HepG2 (cell line): ENCODE results near the gene FOXE3. TPM values are rescaled to one million over a fixed set of nuclear protein-coding genes. Genes with fewer than 3 reads are reported as not detected.

Source experiments
- ATAC-seq: fragments of 200-7000 bp; cut with Tn5 transposase; 3 replicates; pipeline ENCODE4 v1.9.1; 2020; ENCODE audit warnings: mild to moderate bottlenecking, moderate library complexity
- BruUV-seq: library from RNA; stranded (reverse); fragments of 400-500 nt; replicated peaks from 2 replicates; lab custom pipeline; 2021; lab: Mats Ljungman, UMichigan
- CTCF ChIA-PET: fragments of 300-600 bp; formaldehyde crosslinking; extraction: SDS; loops from one replicate; lab custom pipeline; 2021; ENCODE audit warnings: low total read pairs, inconsistent platforms, low intra/inter-chr PET ratio; lab: Yijun Ruan, JAX
- POLR2A ChIA-PET: fragments of 350-600 bp; sonication (Branson Sonifier 250); formaldehyde crosslinking; loops from one replicate; lab custom pipeline; 2020; ENCODE audit warnings: antibody characterized with exemption, inconsistent platforms; lab: Yijun Ruan, JAX
- DNase-seq: peaks from one replicate; pipeline ENCODE4 v3.0.0-alpha.2; 2015; ENCODE audit warnings: low spot score
- FAIRE-seq: peaks from 3 replicates; lab custom pipeline; 2011; peaks lifted over from hg19 to GRCh38; lab: Jason Lieb, UNC
- H2AFZ ChIP-seq: one replicate; pipeline ENCODE4 v1.6.1; 2011; ENCODE audit warnings: low read length, inconsistent platforms
- H3K27ac ChIP-seq: fragments of 300-600 bp; 3 replicates; pipeline ENCODE4 v1.8.0; 2011; ENCODE audit warnings: mixed run types, mild to moderate bottlenecking, mixed read lengths, low read length, inconsistent platforms; ENCODE audit not compliant: insufficient read depth; ENCODE audit errors: extremely low read length
- H3K27me3 ChIP-seq, 2 experiments: fragments of 200-600 bp in 1 of 2; 2 replicates in 1 of 2; 3 replicates in 1 of 2; pipeline versions ENCODE4 v1.6.0 to v1.8.0; 2011; ENCODE audit warnings: low read length in 2 of 2, mild to moderate bottlenecking in 2 of 2, moderate library complexity in 2 of 2, inconsistent platforms in 1 of 2; ENCODE audit not compliant: insufficient read depth in 2 of 2, control insufficient read depth in 1 of 2
- H3K36me3 ChIP-seq, 2 experiments: fragments of 200-600 bp in 1 of 2; replicated peaks in 1 of 2; 2 replicates in 1 of 2; 3 replicates in 1 of 2; pipeline versions ENCODE4 v1.5.1 to v1.8.0; 2011; ENCODE audit warnings: low read length in 2 of 2, inconsistent platforms in 1 of 2; ENCODE audit not compliant: insufficient read depth in 2 of 2, control insufficient read depth in 1 of 2
- H3K4me1 ChIP-seq: 2 replicates; pipeline ENCODE4 v1.5.1; 2012; ENCODE audit warnings: low read length, inconsistent platforms; ENCODE audit not compliant: insufficient read depth
- H3K4me2 ChIP-seq: 2 replicates; pipeline ENCODE4 v1.6.0; 2011; ENCODE audit warnings: low read depth, low read length, inconsistent platforms
- H3K4me3 ChIP-seq, 3 experiments: fragments of 200-600 bp in 1 of 3; sonication (generic), shearing (Covaris generic) in 1 of 3; replicated peaks in 1 of 3; 2 replicates each; pipeline ENCODE4 v1.5.1; 2011 to 2016; ENCODE audit warnings: low read length in 3 of 3, inconsistent platforms in 2 of 3, low read depth in 2 of 3, mild to moderate bottlenecking in 2 of 3, control low read depth in 1 of 3, mixed read lengths in 1 of 3; ENCODE audit not compliant: insufficient read depth in 1 of 3
- H3K79me2 ChIP-seq: one replicate; pipeline ENCODE4 v1.6.1; 2011; ENCODE audit warnings: low read length, inconsistent platforms; ENCODE audit not compliant: insufficient read depth
- H3K9ac ChIP-seq: 2 replicates; pipeline ENCODE4 v1.6.0; 2011; ENCODE audit warnings: mild to moderate bottlenecking, low read depth, low read length, inconsistent platforms; ENCODE audit not compliant: insufficient read depth
- H3K9me3 ChIP-seq: 2 replicates; pipeline ENCODE4 v1.5.1; 2012; ENCODE audit warnings: mild to moderate bottlenecking, low read length
- H4K20me1 ChIP-seq: 2 replicates; pipeline ENCODE4 v1.6.0; 2011; ENCODE audit warnings: inconsistent platforms, mild to moderate bottlenecking, low read length, moderate library complexity; ENCODE audit not compliant: insufficient read depth
- ELF3 ChIP-seq: IDR thresholded peaks from 2 replicates; pipeline ENCODE4 v1.6.1; 2016; ENCODE audit warnings: missing genetic modification reagents, missing compliant biosample characterization
- GATA4 ChIP-seq: sonication (generic); IDR thresholded peaks from 2 replicates; pipeline ENCODE4 v1.6.1; 2016; ENCODE audit warnings: antibody characterized with exemption, low read depth, borderline replicate concordance
- GZF1 ChIP-seq: sonication (generic); formaldehyde crosslinking; IDR thresholded peaks from 2 replicates; pipeline ENCODE4 v1.5.1; 2020; ENCODE audit warnings: mild to moderate bottlenecking, missing genetic modification reagents
- ONECUT2 ChIP-seq: sonication (generic); formaldehyde crosslinking; IDR thresholded peaks from 2 replicates; pipeline ENCODE4 v1.4.0; 2020; ENCODE audit warnings: missing genetic modification reagents
- SP2 ChIP-seq: sonication (generic); formaldehyde crosslinking; IDR thresholded peaks from 2 replicates; pipeline ENCODE4 v1.5.1; 2020; ENCODE audit warnings: mild to moderate bottlenecking, missing genetic modification reagents
- ZNF7 ChIP-seq: IDR thresholded peaks from 2 replicates; pipeline ENCODE4 v1.6.1; 2016; ENCODE audit warnings: missing biosample characterization, missing genetic modification reagents
- WGBS: methylation state at CpG from one replicate; pipeline ENCODE4 v1.1.6; 2017; ENCODE audit warnings: low lambda C conversion rate; 5-methylcytosine and 5-hydroxymethylcytosine counted together
- in situ Hi-C: cut with HindIII; loops from 2 replicates; pipeline ENCODE4 v1.10.0; 2017; ENCODE audit warnings: low pct_unique_long_range_greater_than_20kb; ENCODE audit not compliant: extremely low pct_ligation_motif_present
- intact Hi-C: fragments of 100-400 bp; cut with micrococcal nuclease; formaldehyde crosslinking; loops from one replicate; pipeline ENCODE4 v1.10.0; 2022; ENCODE audit not compliant: unreplicated experiment
- polyA plus RNA-seq, 8 experiments: library from polyadenylated mRNA; depleted of rRNA in 3 of 8; stranded (reverse) in 7 of 8; unstranded in 1 of 8; fragments of >200 nt; fragmentation: Illumina TruSeq in 4 of 8; extraction: Trizol in 4 of 8; gene quantifications; 2 replicates each; pipeline versions ENCODE4 v1.2.1 to v1.2.3, GENCODE V29; 2011 to 2016; ENCODE audit warnings: low read depth in 4 of 8, missing spikeins in 1 of 8, mixed read lengths in 1 of 8; ENCODE audit not compliant: insufficient read depth in 1 of 8
- total RNA-seq, 5 experiments: library from RNA; depleted of rRNA; stranded (reverse); fragments of >200 nt; fragmentation: Illumina TruSeq; extraction: Trizol; gene quantifications; 2 replicates each; pipeline ENCODE4 v1.2.3, GENCODE V29; 2016; ENCODE audit warnings: low read depth in 1 of 5
- TF ChIP-seq, protein P1 (sequence below): sonication (generic); formaldehyde crosslinking; IDR thresholded peaks from 2 replicates; pipeline ENCODE4 v1.9.0; 2021; ENCODE audit warnings: missing genetic modification reagents, borderline replicate concordance
- TF ChIP-seq, protein P2 (sequence below): sonication (generic); formaldehyde crosslinking; IDR thresholded peaks from 2 replicates; pipeline ENCODE4 v1.5.0; 2020; ENCODE audit warnings: mild to moderate bottlenecking, missing genetic modification reagents, borderline replicate concordance
- TF ChIP-seq, protein P3 (sequence below): sonication (generic); formaldehyde crosslinking; IDR thresholded peaks from 2 replicates; pipeline ENCODE4 v1.4.0; 2020; ENCODE audit warnings: mild to moderate bottlenecking, low read depth, missing genetic modification reagents

The FOXE3 gene
- total and polyA plus RNA-seq, 2 of the 13 experiments (the other 11 are each of a cell fraction or from before 2014, with no cell fraction given), result not detected

DNA sequence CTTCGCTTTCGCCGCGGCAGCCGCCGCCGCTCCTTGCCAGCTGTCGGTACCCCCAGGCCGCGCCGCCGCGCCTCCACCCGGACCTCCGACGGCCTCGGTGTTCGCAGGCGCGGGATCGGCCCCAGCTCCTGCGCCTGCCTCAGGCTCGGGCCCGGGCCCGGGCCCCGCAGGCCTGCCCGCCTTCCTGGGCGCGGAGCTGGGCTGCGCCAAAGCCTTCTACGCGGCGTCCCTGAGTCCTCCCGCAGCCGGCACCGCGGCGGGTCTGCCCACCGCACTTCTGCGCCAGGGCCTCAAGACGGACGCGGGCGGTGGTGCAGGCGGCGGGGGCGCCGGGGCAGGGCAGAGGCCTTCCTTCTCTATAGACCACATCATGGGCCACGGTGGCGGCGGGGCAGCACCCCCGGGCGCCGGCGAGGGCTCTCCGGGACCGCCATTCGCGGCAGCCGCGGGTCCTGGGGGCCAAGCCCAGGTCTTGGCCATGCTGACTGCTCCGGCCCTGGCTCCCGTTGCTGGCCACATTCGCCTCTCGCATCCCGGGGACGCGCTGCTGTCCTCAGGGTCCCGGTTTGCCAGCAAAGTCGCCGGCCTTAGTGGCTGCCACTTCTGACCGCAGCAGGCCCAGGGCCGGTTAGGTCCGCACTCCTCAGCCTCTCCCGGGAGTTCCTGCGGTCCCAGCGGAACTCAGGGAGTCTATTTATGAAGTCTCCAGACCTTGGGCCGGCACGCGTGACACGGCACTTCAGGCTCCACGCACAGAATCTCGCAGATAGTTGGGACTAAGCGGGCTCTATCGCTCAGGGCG is 23.1 kb downstream of the FOXE3 start:
- Histone ChIP-seq H3K36me3 (no peaks in the 10 kb centered on the region), H3K4me2 (no peak overlapping the region), H2AFZ (no peak overlapping the region), H3K79me2 (no peaks in the 10 kb centered on the region), H4K20me1 (0 out of 2 replicates have a peak, but pooled peaks cover 2% of the 10 kb centered on the region), H3K27me3 (peaks cover 8 to 47% of the 10 kb centered on the region in 2 experiments; a peak in 4 of 5 replicates), H3K9me3 (no peaks in the 10 kb centered on the region), H3K4me1 (peaks cover 13% of the 10 kb centered on the region), H3K4me3 (no peak overlapping the region), H3K27ac (no peak overlapping the region), H3K9ac (no peak overlapping the region)
- no peak for TF ChIP-seq GATA4
- TF ChIP-seq SP2 (CRISPR knock-in tag), result no peak
- TF ChIP-seq, protein P1, sequence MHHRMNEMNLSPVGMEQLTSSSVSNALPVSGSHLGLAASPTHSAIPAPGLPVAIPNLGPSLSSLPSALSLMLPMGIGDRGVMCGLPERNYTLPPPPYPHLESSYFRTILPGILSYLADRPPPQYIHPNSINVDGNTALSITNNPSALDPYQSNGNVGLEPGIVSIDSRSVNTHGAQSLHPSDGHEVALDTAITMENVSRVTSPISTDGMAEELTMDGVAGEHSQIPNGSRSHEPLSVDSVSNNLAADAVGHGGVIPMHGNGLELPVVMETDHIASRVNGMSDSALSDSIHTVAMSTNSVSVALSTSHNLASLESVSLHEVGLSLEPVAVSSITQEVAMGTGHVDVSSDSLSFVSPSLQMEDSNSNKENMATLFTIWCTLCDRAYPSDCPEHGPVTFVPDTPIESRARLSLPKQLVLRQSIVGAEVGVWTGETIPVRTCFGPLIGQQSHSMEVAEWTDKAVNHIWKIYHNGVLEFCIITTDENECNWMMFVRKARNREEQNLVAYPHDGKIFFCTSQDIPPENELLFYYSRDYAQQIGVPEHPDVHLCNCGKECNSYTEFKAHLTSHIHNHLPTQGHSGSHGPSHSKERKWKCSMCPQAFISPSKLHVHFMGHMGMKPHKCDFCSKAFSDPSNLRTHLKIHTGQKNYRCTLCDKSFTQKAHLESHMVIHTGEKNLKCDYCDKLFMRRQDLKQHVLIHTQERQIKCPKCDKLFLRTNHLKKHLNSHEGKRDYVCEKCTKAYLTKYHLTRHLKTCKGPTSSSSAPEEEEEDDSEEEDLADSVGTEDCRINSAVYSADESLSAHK (CRISPR knock-in tag), result no peak
- TF ChIP-seq, protein P2, sequence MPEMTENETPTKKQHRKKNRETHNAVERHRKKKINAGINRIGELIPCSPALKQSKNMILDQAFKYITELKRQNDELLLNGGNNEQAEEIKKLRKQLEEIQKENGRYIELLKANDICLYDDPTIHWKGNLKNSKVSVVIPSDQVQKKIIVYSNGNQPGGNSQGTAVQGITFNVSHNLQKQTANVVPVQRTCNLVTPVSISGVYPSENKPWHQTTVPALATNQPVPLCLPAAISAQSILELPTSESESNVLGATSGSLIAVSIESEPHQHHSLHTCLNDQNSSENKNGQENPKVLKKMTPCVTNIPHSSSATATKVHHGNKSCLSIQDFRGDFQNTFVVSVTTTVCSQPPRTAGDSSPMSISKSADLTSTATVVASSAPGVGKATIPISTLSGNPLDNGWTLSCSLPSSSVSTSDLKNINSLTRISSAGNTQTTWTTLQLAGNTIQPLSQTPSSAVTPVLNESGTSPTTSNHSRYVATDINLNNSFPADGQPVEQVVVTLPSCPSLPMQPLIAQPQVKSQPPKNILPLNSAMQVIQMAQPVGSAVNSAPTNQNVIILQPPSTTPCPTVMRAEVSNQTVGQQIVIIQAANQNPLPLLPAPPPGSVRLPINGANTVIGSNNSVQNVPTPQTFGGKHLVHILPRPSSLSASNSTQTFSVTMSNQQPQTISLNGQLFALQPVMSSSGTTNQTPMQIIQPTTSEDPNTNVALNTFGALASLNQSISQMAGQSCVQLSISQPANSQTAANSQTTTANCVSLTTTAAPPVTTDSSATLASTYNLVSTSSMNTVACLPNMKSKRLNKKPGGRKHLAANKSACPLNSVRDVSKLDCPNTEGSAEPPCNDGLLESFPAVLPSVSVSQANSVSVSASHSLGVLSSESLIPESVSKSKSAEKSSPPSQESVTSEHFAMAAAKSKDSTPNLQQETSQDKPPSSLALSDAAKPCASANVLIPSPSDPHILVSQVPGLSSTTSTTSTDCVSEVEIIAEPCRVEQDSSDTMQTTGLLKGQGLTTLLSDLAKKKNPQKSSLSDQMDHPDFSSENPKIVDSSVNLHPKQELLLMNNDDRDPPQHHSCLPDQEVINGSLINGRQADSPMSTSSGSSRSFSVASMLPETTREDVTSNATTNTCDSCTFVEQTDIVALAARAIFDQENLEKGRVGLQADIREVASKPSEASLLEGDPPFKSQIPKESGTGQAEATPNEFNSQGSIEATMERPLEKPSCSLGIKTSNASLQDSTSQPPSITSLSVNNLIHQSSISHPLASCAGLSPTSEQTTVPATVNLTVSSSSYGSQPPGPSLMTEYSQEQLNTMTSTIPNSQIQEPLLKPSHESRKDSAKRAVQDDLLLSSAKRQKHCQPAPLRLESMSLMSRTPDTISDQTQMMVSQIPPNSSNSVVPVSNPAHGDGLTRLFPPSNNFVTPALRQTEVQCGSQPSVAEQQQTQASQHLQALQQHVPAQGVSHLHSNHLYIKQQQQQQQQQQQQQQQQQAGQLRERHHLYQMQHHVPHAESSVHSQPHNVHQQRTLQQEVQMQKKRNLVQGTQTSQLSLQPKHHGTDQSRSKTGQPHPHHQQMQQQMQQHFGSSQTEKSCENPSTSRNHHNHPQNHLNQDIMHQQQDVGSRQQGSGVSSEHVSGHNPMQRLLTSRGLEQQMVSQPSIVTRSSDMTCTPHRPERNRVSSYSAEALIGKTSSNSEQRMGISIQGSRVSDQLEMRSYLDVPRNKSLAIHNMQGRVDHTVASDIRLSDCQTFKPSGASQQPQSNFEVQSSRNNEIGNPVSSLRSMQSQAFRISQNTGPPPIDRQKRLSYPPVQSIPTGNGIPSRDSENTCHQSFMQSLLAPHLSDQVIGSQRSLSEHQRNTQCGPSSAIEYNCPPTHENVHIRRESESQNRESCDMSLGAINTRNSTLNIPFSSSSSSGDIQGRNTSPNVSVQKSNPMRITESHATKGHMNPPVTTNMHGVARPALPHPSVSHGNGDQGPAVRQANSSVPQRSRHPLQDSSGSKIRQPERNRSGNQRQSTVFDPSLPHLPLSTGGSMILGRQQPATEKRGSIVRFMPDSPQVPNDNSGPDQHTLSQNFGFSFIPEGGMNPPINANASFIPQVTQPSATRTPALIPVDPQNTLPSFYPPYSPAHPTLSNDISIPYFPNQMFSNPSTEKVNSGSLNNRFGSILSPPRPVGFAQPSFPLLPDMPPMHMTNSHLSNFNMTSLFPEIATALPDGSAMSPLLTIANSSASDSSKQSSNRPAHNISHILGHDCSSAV (CRISPR knock-in tag), result no peak
- no peak for TF ChIP-seq GZF1 (CRISPR knock-in tag)
- no peak for TF ChIP-seq ZNF7 (CRISPR knock-in tag)
- no peak for TF ChIP-seq ELF3
- TF ChIP-seq, protein P3, sequence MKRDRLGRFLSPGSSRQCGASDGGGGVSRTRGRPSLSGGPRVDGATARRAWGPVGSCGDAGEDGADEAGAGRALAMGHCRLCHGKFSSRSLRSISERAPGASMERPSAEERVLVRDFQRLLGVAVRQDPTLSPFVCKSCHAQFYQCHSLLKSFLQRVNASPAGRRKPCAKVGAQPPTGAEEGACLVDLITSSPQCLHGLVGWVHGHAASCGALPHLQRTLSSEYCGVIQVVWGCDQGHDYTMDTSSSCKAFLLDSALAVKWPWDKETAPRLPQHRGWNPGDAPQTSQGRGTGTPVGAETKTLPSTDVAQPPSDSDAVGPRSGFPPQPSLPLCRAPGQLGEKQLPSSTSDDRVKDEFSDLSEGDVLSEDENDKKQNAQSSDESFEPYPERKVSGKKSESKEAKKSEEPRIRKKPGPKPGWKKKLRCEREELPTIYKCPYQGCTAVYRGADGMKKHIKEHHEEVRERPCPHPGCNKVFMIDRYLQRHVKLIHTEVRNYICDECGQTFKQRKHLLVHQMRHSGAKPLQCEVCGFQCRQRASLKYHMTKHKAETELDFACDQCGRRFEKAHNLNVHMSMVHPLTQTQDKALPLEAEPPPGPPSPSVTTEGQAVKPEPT (CRISPR knock-in tag), result no peak
- TF ChIP-seq ONECUT2 (CRISPR knock-in tag), result no peak
- ATAC-seq (no peak), DNase-seq (no peak), FAIRE-seq (no peak)
- ChIA-PET POLR2A (no interaction called here), CTCF (no interaction called here)
- intact Hi-C loops, result no loop called here
- 92% methylated on average over 41 of the region's 86 CpGs for WGBS
- in situ Hi-C loops, result no loop called here
- BruUV-seq, result no TSS peak
